A549 (cell line): ENCODE measurements around the gene TRAFD1.

Experiments used
- ATOH8 ChIP-seq: fragments of 250-450 bp; sonication (Bioruptor Pico); IDR thresholded peaks from 2 replicates; pipeline ENCODE4 v1.5.0; 2020; ENCODE audit warnings: low read depth, mild to moderate bottlenecking, moderate library complexity
- BHLHE40 ChIP-seq: IDR thresholded peaks from 2 replicates; pipeline ENCODE4 v1.6.1; 2012; ENCODE audit warnings: low read depth, low read length, inconsistent platforms
- CBX8 ChIP-seq: fragments of 200-600 bp; sonication (generic); IDR thresholded peaks from 2 replicates; pipeline ENCODE4 v1.6.1; 2016
- CTCF ChIP-seq: fragments of >200 bp; sonication (Bioruptor Twin); formaldehyde crosslinking; IDR thresholded peaks from 3 replicates; pipeline ENCODE4 v1.5.1; 2016
- E2F6 ChIP-seq: IDR thresholded peaks from 2 replicates; pipeline ENCODE4 v1.6.1; 2012; ENCODE audit warnings: low read depth, borderline replicate concordance
- JUN ChIP-seq, 2 experiments: fragments of >200 bp; sonication (Bioruptor Twin); formaldehyde crosslinking; IDR thresholded peaks; 2 replicates in 1 of 2; 3 replicates in 1 of 2; pipeline ENCODE4 v1.6.1; 2016 to 2017
- JUNB ChIP-seq: fragments of >200 bp; sonication (Bioruptor Twin); formaldehyde crosslinking; IDR thresholded peaks from 2 replicates; pipeline ENCODE4 v1.6.1; 2016
- NFE2L2 ChIP-seq: fragments of 150-350 bp; conservative IDR thresholded peaks from 2 replicates; pipeline ENCODE4 v1.6.1; 2014; ENCODE audit warnings: low read length
- POLR2AphosphoS2 ChIP-seq: conservative IDR thresholded peaks from 2 replicates; pipeline ENCODE4 v1.6.1; 2012; ENCODE audit warnings: low read length, improper control_type of control experiment, inconsistent platforms
- RFX5 ChIP-seq: fragments of 450-650 bp; IDR thresholded peaks from 2 replicates; pipeline ENCODE4 v1.7.1; 2014; ENCODE audit warnings: antibody characterized with exemption, mild to moderate bottlenecking, moderate library complexity
- RNF2 ChIP-seq: fragments of 200-600 bp; sonication (generic); IDR thresholded peaks from 2 replicates; pipeline ENCODE4 v1.6.1; 2016; ENCODE audit warnings: low read depth, mild to moderate bottlenecking, antibody characterized with exemption, moderate library complexity, borderline replicate concordance
- SMC3 ChIP-seq: fragments of >200 bp; sonication (Bioruptor Twin); formaldehyde crosslinking; IDR thresholded peaks from 3 replicates; pipeline ENCODE4 v1.6.1; 2018; ENCODE audit warnings: inconsistent platforms

- no peak for TF ChIP-seq RNF2
- no peak for TF ChIP-seq E2F6
- TF ChIP-seq CTCF = no peak
- no peak for TF ChIP-seq JUN (IDR thresholded peaks at IDR 0.05)
- no peak for TF ChIP-seq JUNB
- no peak for TF ChIP-seq POLR2AphosphoS2
- TF ChIP-seq SMC3 = no peak
- no peak for TF ChIP-seq RFX5
- no peak for TF ChIP-seq NFE2L2
- no peak for TF ChIP-seq BHLHE40
- TF ChIP-seq ATOH8 (CRISPR knock-in tag) = no peak
- no peak for TF ChIP-seq CBX8
These were observed 2.3 kb upstream of the TRAFD1 start for GRCh38 chr12:112122823-112123690.
